HFF-Myc (cell line): ENCODE data around the gene THBS4.

Experiments
- DNase-seq: peaks from one replicate; pipeline ENCODE4 v3.0.0-alpha.2; 2011; ENCODE audit warnings: low read depth; ENCODE audit errors: extremely low read depth
- H3K4me3 ChIP-seq: replicated peaks from 2 replicates; pipeline ENCODE4 v1.5.1; 2011; ENCODE audit warnings: low read depth, mild to moderate bottlenecking, control low read depth, low read length
- CTCF ChIP-seq: IDR thresholded peaks from 2 replicates; pipeline ENCODE4 v1.5.1; 2012; ENCODE audit warnings: mild to moderate bottlenecking, low read depth, low read length, control low read depth; ENCODE audit errors: missing control alignments

Gene THBS4

GRCh38 chr5:80124121-80124918 is 89.2 kb downstream of the THBS4 start:
- no peak for DNase-seq
- no peak for TF ChIP-seq CTCF
- no peak overlapping the region for H3K4me3 ChIP-seq

GRCh38 chr5:80125022-80125961 is 90.1 kb downstream of the THBS4 start:
- no peak for DNase-seq

GRCh38 chr5:80125962-80126480 is 90.9 kb downstream of the THBS4 start:
- TF ChIP-seq CTCF: no peak
- DNase-seq: peak; percentile 16

More at GRCh38 chr5:80125022-80125961, 90.1 kb downstream of the THBS4 start:
- no peak overlapping the region for H3K4me3 ChIP-seq
- TF ChIP-seq CTCF: no peak

GRCh38 chr5:80127116-80127552 is 92.0 kb downstream of the THBS4 start:
- no peak for DNase-seq
- TF ChIP-seq CTCF: no peak
- H3K4me3 ChIP-seq: no peak overlapping the region

More at GRCh38 chr5:80125962-80126480, 90.9 kb downstream of the THBS4 start:
- H3K4me3 ChIP-seq: no peak overlapping the region

GRCh38 chr5:80128141-80128540 is 93.0 kb downstream of the THBS4 start:
- H3K4me3 ChIP-seq: no peak overlapping the region
- DNase-seq: no peak
- TF ChIP-seq CTCF: no peak

- no peak overlapping the region for H3K4me3 ChIP-seq
- DNase-seq: no peak
- TF ChIP-seq CTCF: no peak
Measured at GRCh38 chr5:80129146-80129545, 94.0 kb downstream of the THBS4 start.
